PC-9 (cell line): ENCODE measurements around the gene AKAP6.

Source experiments
- CTCF ChIP-seq: fragments of 200-600 bp; sonication (generic); conservative IDR thresholded peaks from 2 replicates; pipeline ENCODE4 v1.6.1; 2017; ENCODE audit warnings: mixed run types, antibody characterized with exemption, mild to moderate bottlenecking, moderate library complexity
- EZH2 ChIP-seq: fragments of 200-600 bp; sonication (generic); IDR thresholded peaks from 2 replicates; pipeline ENCODE4 v1.8.0; 2017; ENCODE audit warnings: antibody characterized with exemption, low read depth

GRCh38 chr14:32457213-32457920 is 128.3 kb downstream of the AKAP6 start:
- TF ChIP-seq EZH2 (no peak), CTCF (no peak)
